OCI-LY7 (cell line): ENCODE results near the gene NUP42. TPM values are rescaled to one million over a fixed set of nuclear protein-coding genes. Genes with fewer than 3 reads are reported as not detected.

Experiments
- BruUV-seq: library from RNA; stranded (reverse); fragments of 400-500 nt; replicated peaks from 2 replicates; lab custom pipeline; 2021; lab: Mats Ljungman, UMichigan
- CTCF ChIA-PET: fragments of 300-600 bp; sonication (Branson Sonifier 250); formaldehyde crosslinking; loops from one replicate; lab custom pipeline; 2022; ENCODE audit warnings: antibody characterized with exemption; ENCODE audit not compliant: unreplicated experiment; lab: Charles Lee
- POLR2A ChIA-PET: fragments of 300-600 bp; sonication (Branson Sonifier 250); formaldehyde crosslinking; loops from one replicate; lab custom pipeline; 2022; ENCODE audit warnings: antibody characterized with exemption; lab: Charles Lee
- DNase-seq: peaks from one replicate; pipeline ENCODE4 v3.0.0-alpha.2; 2015; ENCODE audit warnings: low spot score
- H2AFZ ChIP-seq: fragments of 200-600 bp; sonication (generic), shearing (Covaris generic); 2 replicates; pipeline ENCODE4 v1.6.1; 2014; ENCODE audit warnings: mild to moderate bottlenecking, antibody characterized with exemption, low read length, moderate library complexity
- H3K27ac ChIP-seq: fragments of 200-600 bp; sonication (generic); 2 replicates; pipeline ENCODE4 v1.5.1; 2014; ENCODE audit warnings: mixed run types, low read depth, mild to moderate bottlenecking, moderate library complexity, low read length, inconsistent platforms; ENCODE audit not compliant: poor library complexity, severe bottlenecking
- H3K36me3 ChIP-seq: fragments of 200-600 bp; sonication (generic); 2 replicates; pipeline ENCODE4 v1.6.1; 2014; ENCODE audit warnings: mild to moderate bottlenecking, antibody characterized with exemption, low read length, moderate library complexity, mixed read lengths; ENCODE audit not compliant: insufficient read depth
- H3K4me1 ChIP-seq: fragments of 200-600 bp; sonication (generic); 2 replicates; pipeline ENCODE4 v1.5.1; 2014; ENCODE audit warnings: mild to moderate bottlenecking, low read length; ENCODE audit not compliant: insufficient read depth, poor library complexity, severe bottlenecking
- H3K4me2 ChIP-seq: fragments of 200-600 bp; sonication (generic); 2 replicates; pipeline ENCODE4 v1.6.1; 2014; ENCODE audit warnings: mild to moderate bottlenecking, low read length
- H3K4me3 ChIP-seq: fragments of 200-600 bp; sonication (generic); 2 replicates; pipeline ENCODE4 v1.5.1; 2014; ENCODE audit warnings: mild to moderate bottlenecking, low read depth, low read length; ENCODE audit not compliant: poor library complexity, severe bottlenecking
- H3K79me2 ChIP-seq: fragments of 200-600 bp; sonication (generic); 2 replicates; pipeline ENCODE4 v1.6.1; 2016; ENCODE audit warnings: low read depth, mild to moderate bottlenecking, low read length, moderate library complexity, mixed read lengths; ENCODE audit not compliant: insufficient read depth
- H3K9me2 ChIP-seq: fragments of 200-600 bp; sonication (generic); 2 replicates; pipeline ENCODE4 v1.6.1; 2016; ENCODE audit warnings: mild to moderate bottlenecking, low read length, mixed read lengths; ENCODE audit not compliant: insufficient read depth
- H3K9me3 ChIP-seq: fragments of 200-600 bp; sonication (generic); 2 replicates; pipeline ENCODE4 v1.6.1; 2014; ENCODE audit warnings: mild to moderate bottlenecking, mixed run types, low read length, mixed read lengths
- H4K20me1 ChIP-seq: fragments of 200-600 bp; sonication (generic); 2 replicates; pipeline ENCODE4 v1.6.1; 2014; ENCODE audit warnings: mild to moderate bottlenecking, antibody characterized with exemption, low read length, moderate library complexity, mixed read lengths; ENCODE audit not compliant: insufficient read depth
- CTCF ChIP-seq: fragments of 200-600 bp; sonication (generic); conservative IDR thresholded peaks from 2 replicates; pipeline ENCODE4 v1.5.1; 2014; ENCODE audit warnings: mild to moderate bottlenecking, antibody characterized with exemption, low read length, moderate library complexity, mixed read lengths
- EZH2phosphoT487 ChIP-seq: fragments of 200-600 bp; sonication (generic); IDR thresholded peaks from 2 replicates; pipeline ENCODE4 v1.6.1; 2018; ENCODE audit warnings: low read depth, borderline replicate concordance, mild to moderate bottlenecking, mixed run types, antibody characterized with exemption, low read length, moderate library complexity, mixed read lengths
- intact Hi-C: fragments of 100-400 bp; cut with micrococcal nuclease; formaldehyde crosslinking; loops from one replicate; pipeline ENCODE4 v1.10.0; 2022; ENCODE audit not compliant: unreplicated experiment
- total RNA-seq, 2 experiments: library from RNA; depleted of rRNA in 1 of 2; stranded (reverse); fragments of >200 nt in 1 of 2; shearing (Covaris generic) in 1 of 2; gene quantifications; 2 replicates each; pipeline ENCODE4 v1.2.3, GENCODE V29; 2014 to 2022

Gene NUP42
- total RNA-seq, 2 experiments from 2014 or later = 73.4 to 103 TPM

GRCh38 chr7:23247046-23247602, 65.3 kb downstream of the NUP42 start:
- no peak for TF ChIP-seq EZH2phosphoT487
- Histone ChIP-seq H3K9me3 (no peaks in the 10 kb centered on the region), H3K9me2 (no peaks in the 10 kb centered on the region), H2AFZ (no peak overlapping the region), H3K4me2 (no peak overlapping the region), H3K36me3 (no peaks in the 10 kb centered on the region), H3K79me2 (no peaks in the 10 kb centered on the region), H3K4me3 (no peak overlapping the region), H3K4me1 (no peaks in the 10 kb centered on the region), H4K20me1 (no peaks in the 10 kb centered on the region), H3K27ac (no peak overlapping the region)
- CTCF ChIA-PET = no interaction called here
- DNase-seq = no peak
- BruUV-seq = no TSS peak
- intact Hi-C loops = no loop called here
- POLR2A ChIA-PET = no interaction called here

- TF ChIP-seq EZH2phosphoT487 (no peak), CTCF (no peak)
- Histone ChIP-seq H3K9me3 (no peaks in the 10 kb centered on the region), H3K4me2 (no peak overlapping the region), H3K4me3 (no peak overlapping the region), H3K4me1 (no peaks in the 10 kb centered on the region), H3K27ac (no peak overlapping the region), H2AFZ (no peak overlapping the region), H4K20me1 (no peaks in the 10 kb centered on the region), H3K36me3 (no peaks in the 10 kb centered on the region), H3K9me2 (no peaks in the 10 kb centered on the region), H3K79me2 (no peaks in the 10 kb centered on the region)
- intact Hi-C loops = no loop called here
- DNase-seq = no peak
- ChIA-PET CTCF (no interaction called here), POLR2A (no interaction called here)
- BruUV-seq = no TSS peak
Observed at GRCh38 chr7:23247603-23248335, 65.9 kb downstream of the NUP42 start.

- Histone ChIP-seq H3K4me1 (no peaks in the 10 kb centered on the region), H3K79me2 (no peaks in the 10 kb centered on the region), H3K36me3 (no peaks in the 10 kb centered on the region), H4K20me1 (no peaks in the 10 kb centered on the region), H2AFZ (no peak overlapping the region), H3K4me2 (no peak overlapping the region), H3K9me3 (no peaks in the 10 kb centered on the region), H3K4me3 (no peak overlapping the region), H3K9me2 (no peaks in the 10 kb centered on the region), H3K27ac (no peak overlapping the region)
- no peak for TF ChIP-seq EZH2phosphoT487
- no peak for TF ChIP-seq CTCF
- no peak for DNase-seq
- POLR2A ChIA-PET = no interaction called here
- intact Hi-C loops = no loop called here
- CTCF ChIA-PET = no interaction called here
- BruUV-seq = no TSS peak
Observed at GRCh38 chr7:23249486-23249885, 67.6 kb downstream of the NUP42 start.

Other genes starting within 250 kb of the NUP42 start
- 43.3 and 69.9 TPM in 2 replicates for gene HYCC1, start 167.9 kb upstream of the NUP42 start, total RNA-seq (2014; rRNA removed; shearing (Covaris generic))
- 157 and 171 TPM in 2 replicates for gene HYCC1, start 167.9 kb upstream of the NUP42 start, total RNA-seq (2022)
- 24.4 and 25.8 TPM in 2 replicates for gene KLHL7, start 76.3 kb upstream of the NUP42 start, total RNA-seq (2014; rRNA removed; shearing (Covaris generic))
- 30.2 and 35.2 TPM in 2 replicates for gene KLHL7, start 76.3 kb upstream of the NUP42 start, total RNA-seq (2022)
- gene GPNMB, start 64.7 kb downstream of the NUP42 start, total RNA-seq (2014; rRNA removed; shearing (Covaris generic)) = 0.70 and 1.4 TPM in 2 replicates
- gene GPNMB, start 64.7 kb downstream of the NUP42 start, total RNA-seq (2022) = 3.0 and 3.5 TPM in 2 replicates
- 107 and 132 TPM in 2 replicates for gene MALSU1, start 117.3 kb downstream of the NUP42 start, total RNA-seq (2014; rRNA removed; shearing (Covaris generic))
- gene MALSU1, start 117.3 kb downstream of the NUP42 start, total RNA-seq (2022) = 56.1 and 66.4 TPM in 2 replicates